ENCODE data around the gene DNAJC8. TPM values are rescaled to one million over a fixed set of nuclear protein-coding genes. Genes with fewer than 3 reads are reported as not detected.
A peak's percentile ranks its signal among the peaks of the same experiment; 100 is the strongest.

DNAJC8 gene
- total and polyA plus RNA-seq, 2 experiments from 2014 or later = 72.3 to 137 TPM

DNA sequence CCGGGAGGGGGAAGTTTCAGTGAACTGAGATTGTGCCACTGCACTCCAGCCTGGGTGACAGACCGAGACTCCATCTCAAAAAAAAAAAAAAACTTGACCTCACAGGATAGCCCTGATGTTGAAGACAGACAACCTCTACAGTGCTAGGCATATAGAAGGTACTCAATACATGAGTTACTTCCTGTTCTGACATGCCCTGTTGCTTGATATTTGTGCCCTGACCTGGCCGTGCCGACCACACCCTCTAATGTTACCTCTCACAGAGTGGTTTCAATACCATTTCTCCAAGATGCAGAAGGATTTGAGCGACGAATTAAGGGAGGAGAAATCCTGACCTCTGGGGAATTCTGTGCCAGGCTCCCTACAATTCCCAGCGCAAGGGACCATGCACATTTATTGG, 61.6 kb downstream of the DNAJC8 start:
- TF ChIP-seq, protein P1, sequence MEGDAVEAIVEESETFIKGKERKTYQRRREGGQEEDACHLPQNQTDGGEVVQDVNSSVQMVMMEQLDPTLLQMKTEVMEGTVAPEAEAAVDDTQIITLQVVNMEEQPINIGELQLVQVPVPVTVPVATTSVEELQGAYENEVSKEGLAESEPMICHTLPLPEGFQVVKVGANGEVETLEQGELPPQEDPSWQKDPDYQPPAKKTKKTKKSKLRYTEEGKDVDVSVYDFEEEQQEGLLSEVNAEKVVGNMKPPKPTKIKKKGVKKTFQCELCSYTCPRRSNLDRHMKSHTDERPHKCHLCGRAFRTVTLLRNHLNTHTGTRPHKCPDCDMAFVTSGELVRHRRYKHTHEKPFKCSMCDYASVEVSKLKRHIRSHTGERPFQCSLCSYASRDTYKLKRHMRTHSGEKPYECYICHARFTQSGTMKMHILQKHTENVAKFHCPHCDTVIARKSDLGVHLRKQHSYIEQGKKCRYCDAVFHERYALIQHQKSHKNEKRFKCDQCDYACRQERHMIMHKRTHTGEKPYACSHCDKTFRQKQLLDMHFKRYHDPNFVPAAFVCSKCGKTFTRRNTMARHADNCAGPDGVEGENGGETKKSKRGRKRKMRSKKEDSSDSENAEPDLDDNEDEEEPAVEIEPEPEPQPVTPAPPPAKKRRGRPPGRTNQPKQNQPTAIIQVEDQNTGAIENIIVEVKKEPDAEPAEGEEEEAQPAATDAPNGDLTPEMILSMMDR (IDR thresholded peaks at IDR 0.05; ENCODE audit: low read depth, low read length) = no peak
- no peaks in the 10 kb centered on the region for H3K9me3 ChIP-seq (ENCODE audit: low read depth)
- no peaks in the 10 kb centered on the region for H3K36me3 ChIP-seq
- peaks cover 6% of the 10 kb centered on the region for H3K4me1 ChIP-seq (ENCODE audit: low read depth)
- no peaks in the 10 kb centered on the region for H3K27me3 ChIP-seq
- H3K27ac ChIP-seq = no peak overlapping the region
- H3K4me3 ChIP-seq = no peak overlapping the region
- DNase-seq (ENCODE audit: low read depth in 1 of 2, low spot score in 1 of 2) = no peak

DNA sequence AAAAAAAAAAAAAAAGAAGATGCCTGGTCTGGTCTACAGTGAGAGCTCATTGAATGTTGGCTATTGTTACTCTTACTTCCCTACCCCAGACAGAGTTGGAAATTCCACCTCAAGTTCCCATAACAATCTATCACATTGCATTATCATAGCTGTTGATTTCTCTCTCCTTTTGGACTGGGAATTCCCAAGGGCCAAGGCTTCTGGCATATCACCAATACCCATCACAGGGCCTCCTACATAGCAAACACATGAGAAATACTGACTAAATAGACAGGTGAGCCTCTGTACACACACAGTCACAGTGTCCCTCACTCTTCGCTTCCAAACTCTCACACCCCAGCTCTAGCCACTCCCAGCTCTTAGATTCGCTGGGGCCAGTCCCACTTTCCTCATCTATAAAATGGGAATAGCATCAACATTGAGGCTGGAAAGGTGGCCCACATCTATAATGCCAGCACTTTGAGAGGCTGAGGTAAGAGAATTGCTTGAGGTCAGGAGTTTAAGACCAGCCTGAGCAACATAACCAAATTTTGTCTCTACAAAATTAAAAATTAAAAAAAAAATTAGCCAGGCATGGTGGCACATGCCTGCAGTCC, 62.7 kb downstream of the DNAJC8 start:
- peaks cover 6% of the 10 kb centered on the region for H3K4me1 ChIP-seq (ENCODE audit: low read depth)
- TF ChIP-seq, protein P1 (IDR thresholded peaks at IDR 0.05; ENCODE audit: low read depth, low read length) = no peak
- H3K27me3 ChIP-seq = no peaks in the 10 kb centered on the region

DNA sequence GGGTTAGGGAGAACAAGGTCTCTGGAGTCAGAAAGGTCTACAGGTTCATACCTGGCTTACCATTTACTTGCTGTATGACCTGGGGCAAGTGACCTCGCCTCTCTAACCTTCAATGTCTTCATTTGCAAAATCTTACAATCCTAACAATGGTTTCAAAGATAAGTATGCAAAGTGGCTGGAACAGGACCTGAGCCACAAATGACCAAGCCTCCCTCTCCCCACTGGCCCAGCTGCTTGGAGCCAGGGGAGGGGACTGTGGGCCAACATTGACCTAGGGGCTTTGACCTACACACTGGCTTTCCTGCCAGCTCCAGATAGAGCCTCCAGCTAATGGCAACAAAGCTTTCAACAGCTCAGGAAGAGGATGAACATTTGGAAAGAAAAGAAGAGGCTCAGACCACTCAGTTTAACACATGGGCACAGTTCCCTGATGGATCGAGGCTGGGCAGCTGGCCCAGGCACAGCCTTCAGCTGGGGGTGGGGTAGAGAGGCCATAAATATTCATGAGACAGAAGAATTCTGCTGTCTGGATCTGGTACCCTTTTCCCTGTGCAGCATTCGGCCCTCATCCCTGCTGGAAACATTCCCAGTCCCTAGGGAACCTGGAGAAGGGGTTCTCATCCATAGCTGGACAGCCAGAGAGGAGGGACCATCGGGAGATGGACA, 69.2 kb downstream of the DNAJC8 start:
- H3K36me3 ChIP-seq = no peaks in the 10 kb centered on the region
- no peak overlapping the region for H3K27ac ChIP-seq
- peak in 1 of 2 donors; percentile 74 for DNase-seq (ENCODE audit: low read depth in 1 of 2, low spot score in 1 of 2)
- TF ChIP-seq, protein P1 (IDR thresholded peaks at IDR 0.05; ENCODE audit: low read depth, low read length) = no peak
- no peaks in the 10 kb centered on the region for H3K27me3 ChIP-seq
- H3K4me1 ChIP-seq (ENCODE audit: low read depth) = no peaks in the 10 kb centered on the region
- no peaks in the 10 kb centered on the region for H3K9me3 ChIP-seq (ENCODE audit: low read depth)
- H3K4me3 ChIP-seq = no peak overlapping the region

More for the DNA sequence above, 62.7 kb downstream of the DNAJC8 start:
- no peaks in the 10 kb centered on the region for H3K36me3 ChIP-seq
- H3K4me3 ChIP-seq = no peak overlapping the region
- H3K9me3 ChIP-seq (ENCODE audit: low read depth) = no peaks in the 10 kb centered on the region
- H3K27ac ChIP-seq = no peak overlapping the region
- no peak for DNase-seq (ENCODE audit: low read depth in 1 of 2, low spot score in 1 of 2)

DNA sequence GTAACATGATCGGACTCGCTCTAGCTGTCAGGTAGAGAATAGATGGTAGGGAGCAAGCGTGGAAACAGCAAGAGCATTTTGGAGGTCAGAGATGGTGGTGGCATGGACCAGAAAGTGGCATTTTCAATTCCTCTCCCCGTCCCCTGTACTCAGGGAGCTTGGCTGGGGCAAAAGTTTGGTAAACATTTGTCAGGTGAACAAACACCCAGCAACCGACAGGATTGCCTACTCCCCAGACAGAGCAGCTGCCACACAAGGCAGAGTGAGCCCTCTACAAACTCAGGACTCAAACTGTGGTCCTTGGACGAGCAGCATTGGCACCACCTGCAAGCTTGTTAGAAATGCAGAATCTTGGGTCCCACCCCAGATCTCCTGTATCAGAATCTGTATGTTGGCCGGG, 70.7 kb downstream of the DNAJC8 start:
- no peak overlapping the region for H3K4me3 ChIP-seq

DNA sequence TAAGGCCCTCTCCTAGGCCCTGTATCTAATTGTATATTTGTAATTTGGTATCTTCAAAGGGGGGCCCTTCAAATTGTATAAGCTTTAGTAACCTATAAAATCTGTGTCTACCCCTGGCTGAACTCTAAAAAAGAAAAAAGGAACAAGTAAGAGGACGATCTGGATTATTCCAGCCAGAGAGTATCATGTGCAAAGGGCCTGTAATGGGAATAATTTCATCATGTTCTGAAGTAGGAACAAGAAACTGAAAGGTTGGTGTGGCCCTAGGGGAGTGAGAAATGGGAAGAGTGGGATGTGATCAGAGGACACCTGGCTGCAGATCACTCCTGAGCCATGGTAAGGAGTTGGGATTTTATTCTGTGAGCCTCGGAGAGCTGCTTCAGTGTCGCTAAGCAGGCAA, 71.1 kb downstream of the DNAJC8 start:
- no peak overlapping the region for H3K27ac ChIP-seq
- TF ChIP-seq, protein P1 (IDR thresholded peaks at IDR 0.05; ENCODE audit: low read depth, low read length) = no peak
- no peaks in the 10 kb centered on the region for H3K27me3 ChIP-seq
- H3K9me3 ChIP-seq (ENCODE audit: low read depth) = no peaks in the 10 kb centered on the region
- H3K36me3 ChIP-seq = no peaks in the 10 kb centered on the region
- no peak overlapping the region for H3K4me3 ChIP-seq
- no peak for DNase-seq (ENCODE audit: low read depth in 1 of 2, low spot score in 1 of 2)
- no peaks in the 10 kb centered on the region for H3K4me1 ChIP-seq (ENCODE audit: low read depth)

More for the DNA sequence above, 70.7 kb downstream of the DNAJC8 start:
- TF ChIP-seq, protein P1 (IDR thresholded peaks at IDR 0.05; ENCODE audit: low read depth, low read length) = no peak
- no peaks in the 10 kb centered on the region for H3K4me1 ChIP-seq (ENCODE audit: low read depth)
- no peak for DNase-seq (ENCODE audit: low read depth in 1 of 2, low spot score in 1 of 2)
- H3K36me3 ChIP-seq = no peaks in the 10 kb centered on the region
- no peaks in the 10 kb centered on the region for H3K9me3 ChIP-seq (ENCODE audit: low read depth)
- no peaks in the 10 kb centered on the region for H3K27me3 ChIP-seq
- no peak overlapping the region for H3K27ac ChIP-seq
